Stomach (tissue), 9 donors: ENCODE measurements around the gene UBE3D. TPM values are rescaled to one million over a fixed set of nuclear protein-coding genes. Genes with fewer than 3 reads are reported as not detected.

Experiments
- DNase-seq, 2 donors: peaks; one replicate each; pipeline versions ENCODE4 v3.0.0 to v3.0.0-alpha.2; 2013 to 2019
- H3K27ac ChIP-seq, 5 donors: fragments of 200-600 bp in 4 of 5; sonication (generic) in 4 of 5; one replicate each; pipeline ENCODE4 v1.5.1; 2013 to 2019; ENCODE audit warnings: mild to moderate bottlenecking in 1 of 5, moderate library complexity in 1 of 5
- H3K27me3 ChIP-seq, 3 donors: fragments of 200-600 bp; sonication (generic); one replicate each; pipeline ENCODE4 v1.5.1; 2017 to 2019; ENCODE audit warnings: mixed run types in 1 of 3
- H3K36me3 ChIP-seq, 4 donors: fragments of 200-600 bp; sonication (generic); 1 replicate in 3 of 4; 2 replicates in 1 of 4; pipeline ENCODE4 v1.5.1; 2016 to 2019
- H3K4me1 ChIP-seq, 4 donors: fragments of 200-600 bp; sonication (generic); one replicate each; pipeline ENCODE4 v1.5.1; 2016 to 2019
- H3K4me3 ChIP-seq, 4 donors: fragments of 200-600 bp; sonication (generic) in 3 of 4; one replicate each; pipeline ENCODE4 v1.5.1; 2016 to 2019; ENCODE audit warnings: mild to moderate bottlenecking in 1 of 4
- H3K9me3 ChIP-seq, 4 donors: fragments of 200-600 bp; sonication (generic); one replicate each; pipeline ENCODE4 v1.5.1; 2016 to 2019
- CTCF ChIP-seq, 7 experiments: fragments of 450-650 bp in 4 of 7; fragments of 200-600 bp in 3 of 7; sonication (generic) in 3 of 7; IDR thresholded peaks; one replicate each; pipeline ENCODE4 v1.5.1; 2016 to 2019; ENCODE audit warnings: antibody characterized with exemption in 7 of 7, control low read depth in 2 of 7, mild to moderate bottlenecking in 1 of 7
- EP300 ChIP-seq: sonication (generic); formaldehyde crosslinking; IDR thresholded peaks from one replicate; pipeline ENCODE4 v1.6.1; 2017; ENCODE audit warnings: antibody characterized with exemption
- POLR2A ChIP-seq, 4 donors: fragments of 450-650 bp; IDR thresholded peaks; one replicate each; pipeline ENCODE4 v1.6.1; 2016; ENCODE audit warnings: antibody characterized with exemption in 4 of 4, control low read depth in 2 of 4, mild to moderate bottlenecking in 1 of 4, moderate library complexity in 1 of 4
- POLR2AphosphoS5 ChIP-seq, 3 donors: sonication (generic); formaldehyde crosslinking; IDR thresholded peaks; one replicate each; pipeline ENCODE4 v1.6.1; 2016; ENCODE audit warnings: antibody characterized with exemption in 3 of 3
- WGBS, 5 donors: extraction: QIAGEN DNeasy Blood & Tissue Kit in 3 of 5; methylation state at CpG; one replicate each; pipeline versions ENCODE4 v1.1.5 to v1.1.7; 2013 to 2018; 5-methylcytosine and 5-hydroxymethylcytosine counted together
- intact Hi-C: fragments of 100-400 bp; cut with DNase I; formaldehyde crosslinking; loops from one replicate; pipeline ENCODE4 v1.15.1; 2023; ENCODE audit warnings: low total_unique reads
- polyA plus RNA-seq, 3 donors: library from polyadenylated mRNA; stranded (reverse); fragments of 200-250 nt; gene quantifications; one replicate each; pipeline ENCODE4 v1.2.3, GENCODE V29; 2013
- total RNA-seq, 5 donors: library from RNA; depleted of rRNA; stranded (reverse); fragments of >200 nt; gene quantifications; one replicate each; pipeline versions ENCODE4 v1.1.0 to v1.2.3, GENCODE V29; 2014 to 2016
- donor health status: healthy with polysubstance abuse.
- donor health status: Bipolar disorder and iron deficiency.
- donor health status: healthy.

Gene UBE3D
- total and polyA plus RNA-seq, 8 donors: 1.5 to 33.3 (median 11.8) TPM

DNA sequence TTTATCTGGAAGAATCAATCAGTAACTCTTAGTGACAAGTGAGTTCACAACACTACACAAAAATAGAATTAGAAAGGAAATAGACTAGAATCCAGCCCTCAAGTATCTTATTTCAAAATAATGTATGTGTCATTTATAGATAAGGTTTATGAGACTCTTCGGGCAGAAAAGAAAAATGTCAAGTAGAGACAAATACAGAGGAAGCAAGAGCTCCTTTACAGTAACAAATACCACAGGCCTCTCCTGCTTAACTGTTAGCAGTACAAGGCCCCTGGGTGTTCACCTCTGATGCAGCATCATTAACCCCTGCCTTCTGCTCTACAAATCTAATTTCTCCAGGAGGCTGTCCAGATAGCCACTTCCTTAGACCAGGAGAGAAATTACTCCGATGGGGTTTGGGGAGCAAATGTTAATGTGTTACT is 76.7 kb downstream of the UBE3D start:
- peaks cover 0 to 3% (median 0%) of the 10 kb centered on the region in 4 donors for H3K36me3 ChIP-seq
- H3K27me3 ChIP-seq: no peaks in the 10 kb centered on the region
- no peak for DNase-seq
- H3K4me3 ChIP-seq: no peak overlapping the region
- TF ChIP-seq POLR2AphosphoS5 (IDR thresholded peaks at IDR 0.05) (no peak), POLR2A (IDR thresholded peaks at IDR 0.05) (no peak), CTCF (IDR thresholded peaks at IDR 0.05) (no peak)
- WGBS, 5 donors: 53 to 77% (median 66%) methylated on average over 2 of the region's 2 CpGs
- H3K9me3 ChIP-seq: no peaks in the 10 kb centered on the region
- no peaks in the 10 kb centered on the region for H3K4me1 ChIP-seq
- H3K27ac ChIP-seq: no peak overlapping the region
- intact Hi-C loops: no loop called here

DNA sequence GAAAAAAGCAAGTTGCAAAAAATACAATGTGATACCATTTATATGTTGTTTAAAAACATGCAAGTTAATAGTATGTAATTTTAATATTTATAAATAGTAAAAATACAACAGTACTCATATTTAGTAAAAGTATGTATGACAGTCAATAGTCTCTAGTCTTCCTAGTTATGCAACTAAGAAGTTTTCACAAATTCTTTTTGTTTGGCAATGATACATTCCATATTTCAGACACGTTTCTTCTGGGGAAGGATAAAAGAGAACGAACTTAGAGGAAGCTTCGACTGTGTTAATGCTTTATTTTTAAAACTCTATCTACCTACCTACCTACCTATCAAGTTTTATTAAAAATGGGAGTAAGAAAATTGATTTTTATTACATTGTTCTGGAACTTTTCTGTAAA is 77.7 kb downstream of the UBE3D start:
- intact Hi-C loops: no loop called here
- no peak overlapping the region for H3K4me3 ChIP-seq
- no peaks in the 10 kb centered on the region for H3K4me1 ChIP-seq
- no peaks in the 10 kb centered on the region for H3K36me3 ChIP-seq
- H3K27me3 ChIP-seq: no peaks in the 10 kb centered on the region
- 56 to 69% (median 61%) methylated on average over 3 of the region's 3 CpGs for WGBS, 5 donors
- H3K27ac ChIP-seq: no peak overlapping the region
- TF ChIP-seq POLR2A (IDR thresholded peaks at IDR 0.05) (no peak), POLR2AphosphoS5 (IDR thresholded peaks at IDR 0.05) (no peak), EP300 (no peak), CTCF (IDR thresholded peaks at IDR 0.05) (no peak)
- H3K9me3 ChIP-seq: no peaks in the 10 kb centered on the region
- no peak for DNase-seq

- no peak overlapping the region for H3K4me3 ChIP-seq
- intact Hi-C loops: no loop called here
- no peak overlapping the region for H3K27ac ChIP-seq
- WGBS, 5 donors: 90 to 99% (median 91%) methylated on average over 2 of the region's 2 CpGs
- DNase-seq: no peak
- H3K9me3 ChIP-seq: no peaks in the 10 kb centered on the region
- H3K36me3 ChIP-seq: no peaks in the 10 kb centered on the region
- H3K27me3 ChIP-seq: no peaks in the 10 kb centered on the region
- no peaks in the 10 kb centered on the region for H3K4me1 ChIP-seq
- TF ChIP-seq CTCF (IDR thresholded peaks at IDR 0.05) (no peak), POLR2AphosphoS5 (IDR thresholded peaks at IDR 0.05) (no peak), POLR2A (IDR thresholded peaks at IDR 0.05) (no peak), EP300 (no peak)
Observed at GRCh38 chr6:82987416-82987815, 78.2 kb downstream of the UBE3D start.

DNA sequence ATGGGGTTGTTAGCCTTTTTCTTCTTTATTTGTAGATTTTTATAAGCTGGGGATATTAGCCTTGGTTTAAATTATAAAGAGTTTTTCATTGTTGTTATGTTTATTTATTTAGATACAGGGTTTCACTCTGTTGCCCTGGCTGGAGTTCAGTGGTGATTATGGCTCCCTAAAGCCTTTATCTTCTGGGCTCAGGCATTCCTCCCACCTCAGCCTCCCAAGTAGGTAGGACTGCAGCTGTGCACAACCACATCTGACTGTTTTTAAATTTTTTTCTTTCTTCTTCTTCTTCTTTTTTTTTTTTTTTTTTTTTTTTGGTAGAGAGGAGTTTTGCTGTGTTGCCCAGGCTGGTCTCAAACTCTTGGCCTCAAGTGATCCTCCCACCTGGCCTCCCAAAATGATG is 80.9 kb downstream of the UBE3D start:
- TF ChIP-seq CTCF (IDR thresholded peaks at IDR 0.05) (no peak), EP300 (no peak), POLR2A (IDR thresholded peaks at IDR 0.05) (no peak), POLR2AphosphoS5 (IDR thresholded peaks at IDR 0.05) (no peak)
- Histone ChIP-seq H3K27me3 (no peaks in the 10 kb centered on the region), H3K4me1 (no peaks in the 10 kb centered on the region), H3K27ac (no peak overlapping the region), H3K36me3 (no peaks in the 10 kb centered on the region), H3K4me3 (no peak overlapping the region), H3K9me3 (no peaks in the 10 kb centered on the region)
- no peak for DNase-seq
- intact Hi-C loops: no loop called here

- no peaks in the 10 kb centered on the region for H3K9me3 ChIP-seq
- no peak for DNase-seq
- no peaks in the 10 kb centered on the region for H3K36me3 ChIP-seq
- 56 to 79% (median 62%) methylated on average over 1 of the region's 1 CpG for WGBS, 5 donors
- H3K4me3 ChIP-seq: no peak overlapping the region
- no peaks in the 10 kb centered on the region for H3K4me1 ChIP-seq
- TF ChIP-seq POLR2A (IDR thresholded peaks at IDR 0.05): no peak
- TF ChIP-seq POLR2AphosphoS5 (IDR thresholded peaks at IDR 0.05): no peak
- no peak for TF ChIP-seq EP300
- no peak for TF ChIP-seq CTCF (IDR thresholded peaks at IDR 0.05)
- H3K27me3 ChIP-seq: no peaks in the 10 kb centered on the region
- H3K27ac ChIP-seq: no peak overlapping the region
- intact Hi-C loops: no loop called here
Observed at GRCh38 chr6:82980086-82980485, 85.6 kb downstream of the UBE3D start.
